Amniotic epithelial cell (primary cell): ENCODE data around the gene FANK1.
"Not testable (repeated sequence)": the region's sequence is repeated elsewhere in the genome, so short reads cannot be mapped to it uniquely, and the experiment has no call there.

Source experiments
- DNase-seq: peaks from one replicate; pipeline ENCODE4 v3.0.0-alpha.2; 2010; ENCODE audit warnings: low read depth

FANK1 gene

GRCh38 chr10:126021833-126022500 is 125.6 kb downstream of the FANK1 start:
- DNase-seq: no peak

GRCh38 chr10:126022841-126023240 is 126.5 kb downstream of the FANK1 start:
- peak; percentile 72 for DNase-seq

GRCh38 chr10:126027692-126028091 is 131.3 kb downstream of the FANK1 start:
- DNase-seq: no peak

GRCh38 chr10:126029999-126030398 is 133.6 kb downstream of the FANK1 start:
- no peak for DNase-seq

- DNase-seq: no peak
These were observed 138.2 kb downstream of the FANK1 start for GRCh38 chr10:126034586-126034985.

- no peak for DNase-seq
These were observed 140.2 kb downstream of the FANK1 start for GRCh38 chr10:126036515-126036914.

GRCh38 chr10:126037946-126038345 is 141.6 kb downstream of the FANK1 start:
- DNase-seq: no peak

- DNase-seq: no peak
These were observed 144.8 kb downstream of the FANK1 start for GRCh38 chr10:126041117-126041516.

GRCh38 chr10:126041804-126042231 is 145.5 kb downstream of the FANK1 start:
- DNase-seq: peak; percentile 82

- no peak for DNase-seq
These were observed 146.0 kb downstream of the FANK1 start for GRCh38 chr10:126042354-126042753.

GRCh38 chr10:126042906-126043305 is 146.5 kb downstream of the FANK1 start:
- DNase-seq: no peak

GRCh38 chr10:126043389-126043788 is 147.0 kb downstream of the FANK1 start:
- DNase-seq: no peak

GRCh38 chr10:126045861-126046260 is 149.5 kb downstream of the FANK1 start:
- DNase-seq: no peak

- no peak for DNase-seq
These were observed 150.5 kb downstream of the FANK1 start for GRCh38 chr10:126046831-126047230.

GRCh38 chr10:126047749-126048148 is 151.4 kb downstream of the FANK1 start:
- not testable (repeated sequence) for DNase-seq

GRCh38 chr10:126049759-126050700 is 153.7 kb downstream of the FANK1 start:
- DNase-seq: peak; percentile 22

GRCh38 chr10:126052171-126052570 is 155.8 kb downstream of the FANK1 start:
- no peak for DNase-seq

GRCh38 chr10:126054191-126054590 is 157.8 kb downstream of the FANK1 start:
- no peak for DNase-seq

GRCh38 chr10:126057494-126057893 is 161.1 kb downstream of the FANK1 start:
- no peak for DNase-seq

GRCh38 chr10:126058104-126058503 is 161.7 kb downstream of the FANK1 start:
- no peak for DNase-seq

GRCh38 chr10:126058507-126058906 is 162.1 kb downstream of the FANK1 start:
- DNase-seq: no peak
